Posterior vena cava (tissue), 2 donors: ENCODE measurements around the gene ALOX12B. TPM values are rescaled to one million over a fixed set of nuclear protein-coding genes. Genes with fewer than 3 reads are reported as not detected.
"Not testable (repeated sequence)": the region's sequence is repeated elsewhere in the genome, so short reads cannot be mapped to it uniquely, and the experiment has no call there.

Experiments used
- DNase-seq: peaks from one replicate; pipeline ENCODE4 v3.0.0-alpha.2; 2020; ENCODE audit warnings: low spot score
- intact Hi-C, 2 donors: fragments of 100-400 bp; cut with DNase I; formaldehyde crosslinking; loops; one replicate each; pipeline versions ENCODE4 v1.14.1 to v1.14.2; 2022 to 2023
- total RNA-seq, 2 donors: library from RNA; stranded (reverse); fragmentation: NEBNext Ultra II Directional; extraction: Animal tissue kit (Norgen Biotek cat#: 25700); gene quantifications; one replicate each; pipeline ENCODE4 v1.2.1, GENCODE V29; 2021
- donor health status: DM: yes; HTN: yes; CAD: no.
- donor health status: DM: yes; HTN: yes; CAD: no.

ALOX12B gene
- total RNA-seq, 2 donors from 2014 or later: not detected

DNA sequence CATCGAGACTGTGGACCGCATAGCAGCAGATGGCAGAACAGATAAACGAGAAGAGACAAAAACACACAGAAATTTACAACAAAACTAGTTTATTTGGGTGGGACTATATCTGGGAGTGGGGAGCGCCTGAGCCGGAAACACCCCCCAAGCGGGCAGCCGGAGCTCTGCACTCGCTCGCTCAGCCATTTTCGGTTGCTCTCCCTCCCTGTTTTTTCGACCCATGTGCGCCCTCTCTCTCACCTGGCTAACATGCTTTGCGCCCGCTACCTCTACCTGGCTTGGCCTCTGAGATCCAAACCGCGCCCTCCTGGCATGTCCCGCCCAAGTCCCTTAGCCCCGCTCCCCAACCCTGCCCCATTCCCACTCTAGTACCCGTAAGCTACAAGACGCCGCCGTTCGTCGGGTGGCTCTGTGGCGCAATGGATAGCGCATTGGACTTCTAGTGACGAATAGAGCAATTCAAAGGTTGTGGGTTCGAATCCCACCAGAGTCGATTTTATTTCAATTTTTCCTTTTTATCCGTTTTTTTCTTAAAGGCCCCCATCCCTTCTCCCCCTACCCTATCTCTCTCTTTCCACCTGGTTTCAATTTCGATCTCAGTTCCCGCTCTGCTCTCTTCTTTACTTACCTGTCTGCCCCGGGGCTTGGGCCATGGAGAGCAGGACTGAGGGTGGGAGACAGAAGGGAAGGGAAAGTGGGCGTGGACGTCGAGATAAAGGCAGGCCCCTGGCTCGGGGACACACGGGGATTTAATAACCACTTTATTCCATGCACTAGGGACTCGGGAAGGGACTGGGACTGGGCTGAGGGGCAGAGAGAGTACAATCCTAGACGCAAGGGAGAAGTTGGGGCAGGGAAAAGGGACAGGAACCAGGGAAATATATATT lies 33.2 kb upstream of the ALOX12B start:
- peak; percentile 89 for DNase-seq
- intact Hi-C loops: loop anchor here in 1 of 2 donors (5.0 kb wide), 1 partner anchor 67 kb away; no protein-coding TSS in a partner anchor

DNA sequence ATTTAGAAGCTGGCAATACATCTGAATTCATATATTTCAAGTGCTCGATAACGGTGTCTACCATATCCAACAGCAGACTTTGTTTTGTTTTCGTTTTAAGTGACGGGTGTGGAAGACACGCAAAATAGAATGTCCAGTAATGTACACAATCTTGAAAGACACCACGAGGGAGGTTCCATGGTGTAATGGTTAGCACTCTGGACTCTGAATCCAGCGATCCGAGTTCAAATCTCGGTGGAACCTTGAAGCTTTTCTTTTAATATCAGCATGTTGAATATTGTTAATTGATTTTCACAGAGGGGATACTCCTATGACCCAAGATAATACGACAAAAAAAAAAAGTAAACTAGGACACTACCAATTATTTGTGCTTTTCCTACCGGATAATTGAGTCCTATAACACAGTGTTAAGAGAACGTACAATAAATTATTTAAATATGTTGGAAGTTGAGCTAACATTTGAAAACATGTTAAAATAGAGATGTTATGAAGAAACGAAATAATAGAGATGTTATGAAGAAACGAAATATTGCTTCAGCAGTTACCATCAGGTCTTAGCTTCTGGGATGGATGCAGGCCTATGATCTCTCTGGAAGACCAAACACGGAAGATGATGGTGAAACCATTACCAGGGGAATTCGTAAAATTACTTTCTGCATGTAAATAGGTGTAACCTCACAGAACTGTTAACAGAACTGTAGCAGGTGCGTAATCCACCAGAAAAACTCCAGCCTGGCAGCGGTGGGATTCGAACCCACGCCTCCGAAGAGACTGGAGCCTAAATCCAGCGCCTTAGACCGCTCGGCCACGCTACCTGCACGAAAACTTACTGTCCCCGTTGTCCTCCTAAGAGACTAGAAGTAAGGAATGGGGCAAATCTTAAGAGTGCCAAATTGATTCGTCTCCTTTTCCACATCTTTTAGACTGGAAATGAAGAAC lies 32.3 kb upstream of the ALOX12B start:
- peak; percentile 91 for DNase-seq
- intact Hi-C loops: loop anchor here (5.0 kb wide), 3 partner anchors 67 to 848 kb away; no protein-coding TSS in a partner anchor

DNA sequence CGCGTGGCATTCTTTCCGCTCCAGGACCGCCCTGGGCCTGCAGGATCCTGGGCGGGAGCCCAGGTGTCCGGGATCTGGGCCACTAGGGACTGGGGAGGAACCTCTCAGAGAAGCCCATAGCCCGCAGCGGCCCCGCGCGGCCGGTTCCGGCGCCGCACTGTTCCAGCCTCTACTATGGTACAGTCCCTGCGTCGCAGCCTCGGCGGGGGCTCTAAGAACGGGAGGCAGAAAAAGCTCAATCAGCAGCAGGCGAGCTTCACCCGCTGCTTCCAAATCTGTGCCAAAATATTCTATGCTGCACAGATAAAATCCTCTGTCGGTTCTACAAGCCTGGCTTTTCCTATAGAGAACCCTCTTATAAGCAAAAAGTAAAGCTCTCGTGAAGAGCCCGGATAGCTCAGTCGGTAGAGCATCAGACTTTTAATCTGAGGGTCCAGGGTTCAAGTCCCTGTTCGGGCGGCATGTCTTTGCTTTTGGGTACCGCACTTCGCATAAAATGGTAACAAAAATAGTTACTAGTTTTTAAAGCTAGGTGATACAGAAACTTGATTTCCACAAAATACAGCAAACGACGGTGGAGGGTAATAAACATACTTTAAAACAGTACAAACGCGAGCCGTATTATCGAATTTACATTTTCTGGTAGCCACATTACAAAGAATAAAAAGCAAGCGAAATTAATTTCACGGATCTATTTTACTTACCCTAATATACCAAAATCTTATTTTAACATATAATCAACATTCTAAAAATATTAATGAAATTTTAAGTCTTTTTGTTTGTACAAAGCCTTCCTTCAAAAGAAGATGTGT lies 31.5 kb upstream of the ALOX12B start:
- intact Hi-C loops: loop anchor here (5.0 kb wide), 2 partner anchors 103 to 847 kb away; no protein-coding TSS in a partner anchor
- DNase-seq: peak; percentile 96

DNA sequence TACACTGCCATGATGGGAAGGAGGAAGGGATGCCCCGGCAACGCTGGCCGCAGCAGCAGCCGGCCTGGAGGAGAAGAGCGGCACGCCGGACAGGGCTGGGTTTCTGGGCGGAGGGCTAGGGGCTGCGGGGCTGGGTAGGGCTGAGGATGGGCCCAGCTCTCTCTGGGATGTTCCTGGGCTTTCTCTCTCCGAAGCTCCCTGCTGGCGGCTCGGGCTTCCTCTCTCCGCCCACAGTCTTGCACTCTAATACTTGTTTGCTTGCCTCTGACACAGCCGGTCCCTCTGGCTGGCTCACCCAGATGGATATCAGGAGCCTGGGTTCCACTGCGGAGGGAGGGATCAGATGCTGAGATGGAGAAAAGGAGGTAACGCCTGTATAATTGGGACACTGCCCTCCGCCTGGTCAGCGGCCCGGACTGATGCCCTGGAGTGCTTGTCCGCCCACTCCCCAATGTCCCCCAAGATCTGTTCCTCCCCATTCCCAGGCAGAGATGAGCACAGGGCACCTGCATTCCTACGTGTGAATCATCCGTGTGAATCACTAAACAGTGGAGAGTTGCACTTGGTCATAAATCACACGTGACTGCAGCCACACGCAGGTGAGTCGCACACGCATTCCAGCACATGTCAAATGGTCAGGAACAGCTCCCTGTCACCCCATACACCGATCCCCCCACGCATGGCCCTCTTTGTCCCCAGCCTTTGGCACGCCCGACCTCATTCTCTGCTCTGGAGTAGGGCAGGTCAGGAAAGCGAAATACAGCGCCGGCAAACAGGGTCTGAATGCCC lies 30.7 kb upstream of the ALOX12B start, which contains the start of gene ALOXE3:
Gene ALOXE3, minus strand, starts transcription at position 535 of the 789 bp plus-strand sequence. Its CDS starts 524 bp downstream, at position 11.
- DNase-seq: peak; percentile 84

DNA sequence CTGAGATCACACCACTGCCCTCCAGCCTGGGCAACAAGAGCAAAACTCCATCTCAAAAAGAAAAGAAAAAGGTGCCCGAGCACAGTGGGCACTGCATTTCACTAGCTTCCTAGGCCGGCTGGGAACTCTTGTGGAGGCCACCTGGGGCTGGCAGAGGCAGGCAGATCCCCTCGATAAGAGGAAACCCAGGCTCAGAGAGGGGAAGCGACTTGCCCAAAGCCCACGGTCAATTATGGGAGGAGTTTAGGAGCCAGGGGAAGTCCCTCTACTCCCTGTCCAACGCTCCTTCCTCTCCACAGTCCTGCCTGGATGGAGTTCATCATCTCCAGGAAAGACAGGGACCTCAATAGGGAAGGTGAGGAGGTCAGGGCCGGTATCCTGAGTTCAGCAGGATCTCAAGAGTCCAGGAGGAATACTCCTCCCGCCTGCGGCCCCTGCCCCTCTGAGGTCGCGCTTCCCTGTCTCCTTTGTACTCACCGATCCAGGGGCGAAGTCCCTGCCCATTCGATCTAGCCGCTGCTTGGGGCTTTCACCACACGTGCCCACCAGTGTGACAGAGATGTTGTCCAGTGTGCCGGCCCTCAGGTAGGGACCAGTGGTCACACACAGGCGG lies 30.0 kb upstream of the ALOX12B start:
- DNase-seq: no peak
- intact Hi-C loops: loop anchor here (1.0 to 5.0 kb wide), 3 partner anchors 48 to 845 kb away; no protein-coding TSS in a partner anchor

More for the DNA sequence above, 30.7 kb upstream of the ALOX12B start, which contains the start of gene ALOXE3:
- intact Hi-C loops: loop anchor here (1.0 to 5.0 kb wide), 3 partner anchors 49 to 846 kb away; no protein-coding TSS in a partner anchor

DNA sequence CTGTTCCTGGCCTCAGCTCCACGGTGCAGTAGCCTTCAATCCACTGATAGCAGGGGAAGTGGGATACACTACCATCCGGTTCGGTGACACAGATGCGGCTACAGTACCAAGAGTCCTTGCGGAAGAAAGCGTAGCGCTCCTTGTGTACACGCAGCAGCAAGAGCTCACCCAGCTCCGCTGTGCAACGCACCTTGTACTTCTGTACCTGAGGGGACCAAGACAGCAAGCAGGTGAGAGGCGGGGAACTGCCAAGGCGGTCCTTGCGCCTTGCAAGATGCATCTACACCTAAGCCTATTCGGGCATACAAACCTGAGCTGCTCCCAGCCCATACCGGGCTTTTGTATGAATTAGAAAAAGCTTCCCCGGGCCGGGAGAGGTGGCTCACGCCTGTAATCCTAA lies 29.3 kb upstream of the ALOX12B start:
- no peak for DNase-seq
- intact Hi-C loops: loop anchor here (1.0 to 5.0 kb wide), 3 partner anchors 47 to 844 kb away; no protein-coding TSS in a partner anchor

DNA sequence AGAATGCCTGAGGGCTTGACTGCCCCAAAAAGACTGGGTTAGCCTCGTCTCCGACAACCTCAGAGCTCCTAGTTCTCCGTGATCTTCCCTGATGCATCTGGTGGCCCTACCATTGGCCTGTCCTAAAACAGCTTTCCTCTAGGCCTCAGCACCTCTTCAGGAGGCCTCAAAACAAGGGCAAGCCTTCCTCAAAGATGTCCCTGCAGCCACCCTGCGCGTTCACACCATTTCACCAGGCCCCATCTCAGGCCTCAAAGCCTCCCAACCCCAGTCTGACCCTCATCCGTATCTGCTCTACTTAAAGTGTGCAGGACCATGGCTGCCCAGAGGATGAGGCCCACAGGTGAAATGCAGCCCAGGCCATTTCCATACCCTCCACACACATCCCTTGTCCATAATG lies 23.4 kb upstream of the ALOX12B start:
- DNase-seq: no peak
- intact Hi-C loops: no loop called here

DNA sequence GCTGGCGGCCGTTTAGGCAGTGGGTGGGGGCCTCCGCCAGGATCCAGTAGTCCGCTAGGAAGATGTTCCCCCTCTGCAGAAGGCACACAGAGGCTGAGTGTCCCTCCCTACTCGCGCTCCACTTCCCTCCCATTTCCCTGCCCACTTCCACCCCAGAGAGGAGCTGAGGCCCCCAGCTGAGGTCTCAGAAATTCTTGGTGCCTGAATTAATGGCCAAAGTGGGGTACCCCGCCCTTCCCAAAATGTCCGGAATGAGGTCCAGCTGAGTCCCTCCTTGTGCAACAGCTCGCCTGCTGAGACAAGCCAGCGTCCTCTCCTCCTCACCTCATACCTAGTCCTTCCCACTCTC lies 22.9 kb upstream of the ALOX12B start:
- intact Hi-C loops: no loop called here
- DNase-seq: no peak

DNA sequence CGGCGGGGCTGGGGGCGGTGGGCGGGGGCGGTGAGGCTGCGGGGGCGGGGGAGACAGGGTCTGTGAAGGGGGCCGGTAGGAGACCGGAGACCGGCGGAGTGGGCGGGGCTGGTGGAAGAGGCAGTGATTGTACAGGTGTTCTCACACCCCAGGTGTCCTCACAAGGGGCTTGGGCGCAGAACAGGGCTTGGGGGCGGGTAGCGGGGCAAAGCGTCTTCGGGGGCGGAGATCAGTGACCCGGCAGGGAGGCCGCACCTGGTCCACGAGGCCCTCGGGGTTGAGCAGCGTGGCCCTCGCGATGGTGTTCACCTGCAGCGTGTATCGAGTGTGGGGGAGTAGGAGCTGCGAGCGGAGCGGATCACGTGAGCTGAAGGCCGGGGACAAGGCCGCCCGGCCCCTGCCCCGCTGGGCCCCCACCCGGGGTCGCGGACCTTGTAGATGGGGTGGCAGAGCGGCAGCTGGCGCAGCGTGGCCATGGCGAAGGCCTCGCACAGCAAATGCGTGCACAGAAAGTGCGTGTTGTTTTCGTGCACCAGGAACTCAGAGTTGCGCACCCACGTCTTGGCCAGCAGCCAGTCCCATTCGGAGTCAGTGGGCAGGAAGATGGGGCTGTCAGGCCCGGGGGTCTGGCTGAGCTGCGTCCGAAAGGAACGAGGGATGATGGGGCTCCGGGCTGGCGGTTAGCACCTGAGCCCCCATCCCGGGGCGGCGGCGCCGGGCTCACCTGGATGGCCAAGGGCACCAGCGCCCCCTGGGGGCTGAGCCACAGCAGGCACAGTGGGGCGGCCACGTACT lies 22.3 kb upstream of the ALOX12B start:
- DNase-seq: no peak
- intact Hi-C loops: no loop called here

DNA sequence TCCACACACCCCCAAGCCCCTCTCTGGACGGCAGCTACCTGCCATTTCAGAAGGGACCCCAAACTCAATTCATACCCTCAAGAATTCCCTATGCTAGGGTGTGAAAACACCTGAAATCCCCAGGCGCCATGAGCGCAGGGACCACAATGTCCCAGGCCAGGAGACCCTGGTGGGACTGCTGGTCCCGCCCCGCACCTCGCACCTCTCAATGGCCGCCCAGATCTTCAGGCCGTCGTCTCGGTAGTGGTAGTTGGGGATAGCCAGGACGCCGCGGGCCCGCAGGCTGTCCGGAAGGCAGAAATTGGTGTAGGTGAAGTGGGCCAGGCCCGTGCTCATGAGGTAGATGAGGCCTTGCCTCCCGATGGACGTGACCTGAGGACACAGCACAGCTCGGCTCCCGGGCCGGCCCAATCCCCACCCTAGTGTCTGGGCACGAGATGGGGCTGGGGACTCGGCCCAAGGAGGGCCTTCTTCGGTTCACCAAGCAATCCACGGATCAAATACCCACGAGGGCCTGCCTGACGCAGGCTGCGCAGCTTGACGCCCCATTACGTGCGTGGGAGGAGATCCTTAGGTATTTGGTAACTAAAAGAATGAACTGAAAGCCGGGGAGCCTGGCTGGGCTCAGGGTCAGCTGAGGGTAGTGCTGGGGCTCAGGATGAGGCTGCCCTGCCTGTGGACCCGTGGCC lies 21.6 kb upstream of the ALOX12B start:
- intact Hi-C loops: no loop called here
- DNase-seq: no peak

DNA sequence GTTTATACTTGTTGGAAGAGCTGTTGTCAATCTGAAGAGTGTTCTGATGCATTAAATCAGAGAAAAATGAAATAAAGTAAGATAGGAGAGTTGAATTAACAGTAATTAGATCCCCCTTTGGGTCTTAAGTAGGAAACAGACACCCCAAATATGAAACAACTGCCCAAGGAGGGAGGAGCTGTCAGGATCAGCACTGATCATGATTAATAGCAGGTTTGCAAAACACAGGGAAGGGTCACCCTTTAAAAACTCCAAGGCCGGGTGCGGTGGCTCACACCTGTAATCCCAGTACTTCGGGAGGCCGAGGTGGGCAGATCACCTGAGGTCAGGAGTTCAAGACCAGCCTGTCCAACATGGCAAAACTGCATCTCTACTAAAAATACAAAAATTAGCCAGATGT lies 19.5 kb upstream of the ALOX12B start:
- DNase-seq, intact Hi-C loops: not testable (repeated sequence)

DNA sequence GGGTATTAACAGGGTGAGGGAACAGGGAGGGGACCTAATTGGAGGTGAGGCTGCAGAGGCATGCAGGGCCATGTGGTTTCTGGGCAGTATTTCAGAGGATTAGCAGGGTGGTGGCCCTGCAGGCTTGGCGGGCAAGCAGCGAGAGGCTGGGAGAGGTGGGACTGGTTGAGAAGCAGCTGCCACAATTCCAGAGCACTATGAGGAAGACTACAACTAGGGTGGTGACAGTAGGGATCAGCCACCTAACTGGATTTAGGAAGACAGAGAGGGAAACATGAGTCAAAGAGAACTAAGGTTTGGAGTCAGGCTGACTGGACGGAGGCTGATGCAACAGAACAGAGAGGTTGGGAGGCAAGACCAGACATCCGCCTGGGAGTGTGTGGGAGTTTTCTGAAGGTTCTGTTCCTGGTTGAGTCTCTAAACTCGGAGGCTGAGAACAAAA lies 18.5 kb upstream of the ALOX12B start:
- intact Hi-C loops: no loop called here

DNA sequence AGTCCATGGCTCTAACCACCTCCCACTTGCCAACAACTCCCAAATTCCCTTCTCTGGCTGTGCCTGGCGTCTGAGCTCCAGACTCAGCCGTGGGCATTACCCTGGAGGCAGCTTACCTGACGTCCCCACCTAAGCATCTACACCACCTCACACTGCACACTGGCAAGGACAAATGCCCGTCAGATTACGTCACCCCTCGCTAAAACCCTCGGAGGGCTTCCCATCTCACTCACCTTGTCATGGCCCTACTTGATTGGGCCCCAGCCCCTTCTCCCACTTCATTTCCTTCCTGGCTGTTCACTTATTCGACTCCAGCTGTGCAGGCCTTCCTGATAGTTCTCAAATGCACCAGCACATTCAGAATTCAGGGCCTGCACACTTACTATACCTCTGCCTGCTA lies 17.4 kb upstream of the ALOX12B start:
- no peak for DNase-seq
- intact Hi-C loops: no loop called here

More for the DNA sequence above, 18.5 kb upstream of the ALOX12B start:
- no peak for DNase-seq

DNA sequence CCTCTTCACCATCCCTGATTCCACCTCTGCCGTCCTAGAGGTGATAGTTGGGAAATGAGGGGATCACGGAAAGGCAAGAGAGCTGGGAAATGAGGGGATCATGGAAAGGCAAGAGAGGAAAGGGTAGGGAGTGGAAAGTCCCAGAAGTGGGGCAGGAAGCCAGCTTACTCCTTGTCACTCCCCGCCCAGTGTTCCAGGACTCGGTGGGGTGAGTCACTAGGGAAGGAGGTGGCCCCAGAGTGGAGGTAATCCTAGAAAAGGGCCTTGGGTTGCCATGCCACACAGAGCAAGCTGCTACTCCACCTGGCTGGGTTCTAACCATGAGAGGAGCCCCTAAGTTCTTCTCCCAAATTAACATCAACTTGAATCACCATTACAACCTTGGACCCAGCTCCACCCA lies 16.0 kb upstream of the ALOX12B start:
- intact Hi-C loops: no loop called here
- DNase-seq: no peak

DNA sequence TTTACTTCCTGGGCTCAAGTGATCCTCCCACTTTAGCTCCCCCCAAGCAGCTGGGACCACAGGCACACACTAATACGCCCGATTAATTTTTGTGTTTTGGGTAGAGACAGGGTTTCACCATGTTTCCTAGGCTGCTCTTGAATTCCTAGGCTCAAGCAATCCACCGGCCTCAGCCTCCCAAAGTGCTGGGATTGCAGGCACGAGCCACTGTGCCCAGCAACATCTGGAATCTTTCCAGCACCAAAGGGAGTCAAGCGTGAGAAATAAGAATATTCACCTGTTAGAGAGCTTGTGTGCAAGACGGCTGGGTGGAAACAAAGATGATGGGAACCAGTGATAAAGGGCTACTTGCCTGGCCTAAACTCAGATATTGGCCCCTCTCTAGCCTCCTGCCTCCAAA lies 14.2 kb upstream of the ALOX12B start:
- intact Hi-C loops: no loop called here
- DNase-seq: no peak

DNA sequence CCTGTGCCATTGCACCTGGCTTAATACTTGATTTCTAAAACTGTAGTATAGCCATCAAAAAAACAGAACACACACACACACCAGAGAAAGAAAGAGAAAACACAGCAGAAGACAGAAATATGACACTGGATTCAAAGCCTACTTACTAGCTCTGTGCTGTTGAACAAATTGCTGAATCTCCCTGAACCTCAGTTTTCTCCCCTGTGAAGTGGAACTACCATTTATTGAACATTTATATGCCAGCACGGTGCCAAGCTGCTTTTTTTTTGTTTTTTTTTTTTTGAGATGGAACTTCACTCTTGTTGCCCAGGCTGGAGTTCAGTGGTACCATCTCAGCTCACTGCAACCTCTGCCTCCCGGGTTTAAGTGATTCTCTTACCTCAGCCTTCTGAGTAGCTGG lies 13.2 kb upstream of the ALOX12B start:
- no peak for DNase-seq
- intact Hi-C loops: no loop called here
